K562 (cell line): ENCODE measurements around the gene SEBOX. TPM values are rescaled to one million over a fixed set of nuclear protein-coding genes. Genes with fewer than 3 reads are reported as not detected.
A peak's percentile ranks its signal among the peaks of the same experiment; 100 is the strongest.

Source experiments
- ARID1B ChIP-seq: fragments of 450-650 bp; IDR thresholded peaks from 2 replicates; pipeline ENCODE4 v1.6.1; 2016; ENCODE audit warnings: antibody characterized with exemption, mild to moderate bottlenecking, inconsistent platforms
- CHD2 ChIP-seq: IDR thresholded peaks from 2 replicates; pipeline ENCODE4 v1.6.1; 2011; ENCODE audit warnings: low read depth, low read length
- ETV1 ChIP-seq: fragments of 450-650 bp; conservative IDR thresholded peaks from 2 replicates; pipeline ENCODE4 v1.6.1; 2016; ENCODE audit warnings: missing genetic modification characterization, control low read depth, low read depth, missing compliant biosample characterization
- FOXA1 ChIP-seq: fragments of 450-650 bp; IDR thresholded peaks from 2 replicates; pipeline ENCODE4 v1.6.1; 2016; ENCODE audit warnings: mild to moderate bottlenecking, borderline replicate concordance
- MCM5 ChIP-seq: fragments of 450-650 bp; IDR thresholded peaks from 2 replicates; pipeline ENCODE4 v1.6.1; 2016; ENCODE audit warnings: low read depth
- SMARCC2 ChIP-seq: fragments of 450-650 bp; IDR thresholded peaks from 2 replicates; pipeline ENCODE4 v1.6.1; 2017; ENCODE audit warnings: antibody characterized with exemption, moderate library complexity, mild to moderate bottlenecking, low read depth
- XRCC3 ChIP-seq: fragments of 450-650 bp; IDR thresholded peaks from 2 replicates; pipeline ENCODE4 v1.6.1; 2017; ENCODE audit warnings: mild to moderate bottlenecking, moderate library complexity
- ZFP36 ChIP-seq: fragments of 150-350 bp; IDR thresholded peaks from 2 replicates; pipeline ENCODE4 v1.6.1; 2018; ENCODE audit warnings: low read length, low read depth; ENCODE audit not compliant: partially characterized antibody
- ZNF41 ChIP-seq: fragments of 250-450 bp; sonication (Bioruptor Pico); conservative IDR thresholded peaks from 2 replicates; pipeline ENCODE4 v1.4.0; 2020; ENCODE audit warnings: mild to moderate bottlenecking
- polyA plus RNA-seq, 8 experiments: library from polyadenylated mRNA; depleted of rRNA in 4 of 8; stranded (reverse) in 5 of 8; unstranded in 3 of 8; fragments of >200 nt; fragmentation: Nextera tagmentation in 2 of 8; fragmentation: Illumina TruSeq in 1 of 8; extraction: Ambion mirVana in 2 of 8; extraction: Trizol in 1 of 8; gene quantifications; 2 replicates each; pipeline versions ENCODE4 v1.2.1 to v1.2.3, GENCODE V29; 2011 to 2014; ENCODE audit warnings: inconsistent platforms in 1 of 8, missing spikeins in 1 of 8
- total RNA-seq, 7 experiments: library from RNA; depleted of rRNA in 6 of 7; stranded (reverse); fragments of >200 nt in 6 of 7; fragmentation: Illumina TruSeq in 2 of 7; extraction: Trizol in 2 of 7; gene quantifications; 2 replicates each; pipeline versions ENCODE4 v1.2.1 to v1.2.3, GENCODE V29; 2011 to 2021; ENCODE audit warnings: low replicate concordance in 1 of 7
- TF ChIP-seq, protein P1 (sequence below): sonication (generic); formaldehyde crosslinking; IDR thresholded peaks from 2 replicates; pipeline ENCODE4 v1.8.1; 2022; ENCODE audit warnings: missing genetic modification reagents
- TF ChIP-seq, protein P2 (sequence below): fragments of 250-450 bp; sonication (Bioruptor Pico); IDR thresholded peaks from 2 replicates; pipeline ENCODE4 v1.5.0; 2020; ENCODE audit warnings: mild to moderate bottlenecking
- TF ChIP-seq, protein P3 (sequence below): IDR thresholded peaks from 3 replicates; pipeline ENCODE4 v1.6.1; 2011; ENCODE audit warnings: borderline replicate concordance, mild to moderate bottlenecking, moderate library complexity; ENCODE audit not compliant: insufficient read length; ENCODE audit errors: extremely low read depth

The SEBOX gene
- total and polyA plus RNA-seq, 9 of the 15 experiments (the other 6 are each of a cell fraction or from before 2014, with no cell fraction given), result not detected

DNA sequence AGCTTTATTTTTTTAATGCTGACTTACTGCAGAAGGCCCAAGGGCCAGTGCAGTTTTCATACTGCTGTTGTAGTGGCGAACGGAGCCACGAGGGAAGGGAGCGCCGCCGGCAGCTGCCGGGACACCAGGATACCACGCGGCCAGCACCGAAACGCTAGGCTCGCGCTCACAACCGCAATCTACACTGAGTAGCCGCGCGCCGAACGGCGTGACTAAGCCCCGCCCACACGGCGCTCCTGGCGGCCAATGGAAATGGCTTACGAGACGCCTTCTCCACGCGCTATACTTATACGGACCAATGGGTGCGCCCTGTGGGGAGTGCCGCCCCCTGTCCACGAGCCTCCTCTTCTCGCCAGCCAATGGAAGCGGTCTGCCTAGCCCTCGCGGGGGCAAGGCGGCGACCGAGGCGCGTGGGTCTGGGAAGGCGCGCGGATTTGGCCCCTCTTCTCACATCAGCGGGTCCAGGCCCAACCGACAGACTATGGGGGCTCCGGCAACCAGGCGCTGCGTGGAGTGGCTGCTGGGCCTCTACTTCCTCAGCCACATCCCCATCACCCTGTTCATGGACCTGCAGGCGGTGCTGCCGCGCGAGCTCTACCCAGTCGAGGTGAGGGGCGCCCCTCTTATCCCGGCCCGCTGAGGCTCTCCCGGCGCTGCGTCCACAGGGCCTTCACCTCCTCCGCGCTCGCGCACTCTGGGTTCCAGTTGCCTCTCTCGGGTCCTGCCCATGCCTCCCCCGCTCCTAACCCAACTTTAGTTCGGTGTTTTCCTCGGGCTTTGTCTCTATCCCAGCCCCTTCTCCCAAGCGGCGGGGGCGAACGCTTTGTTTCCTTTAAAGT is 46.0 kb downstream of the SEBOX start, which contains the start of gene TMEM97 (continued):
- TF ChIP-seq, protein P1, sequence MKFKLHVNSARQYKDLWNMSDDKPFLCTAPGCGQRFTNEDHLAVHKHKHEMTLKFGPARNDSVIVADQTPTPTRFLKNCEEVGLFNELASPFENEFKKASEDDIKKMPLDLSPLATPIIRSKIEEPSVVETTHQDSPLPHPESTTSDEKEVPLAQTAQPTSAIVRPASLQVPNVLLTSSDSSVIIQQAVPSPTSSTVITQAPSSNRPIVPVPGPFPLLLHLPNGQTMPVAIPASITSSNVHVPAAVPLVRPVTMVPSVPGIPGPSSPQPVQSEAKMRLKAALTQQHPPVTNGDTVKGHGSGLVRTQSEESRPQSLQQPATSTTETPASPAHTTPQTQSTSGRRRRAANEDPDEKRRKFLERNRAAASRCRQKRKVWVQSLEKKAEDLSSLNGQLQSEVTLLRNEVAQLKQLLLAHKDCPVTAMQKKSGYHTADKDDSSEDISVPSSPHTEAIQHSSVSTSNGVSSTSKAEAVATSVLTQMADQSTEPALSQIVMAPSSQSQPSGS (CRISPR knock-in tag), result no peak
- TF ChIP-seq ARID1B (no peak), XRCC3 (no peak), ETV1 (tag) (no peak; the same call in 1 of the 2 replicates), FOXA1 (no peak), ZNF41 (CRISPR knock-in tag) (no peak), MCM5 (no peak), ZFP36 (no peak), SMARCC2 (peak; percentile 70), CHD2 (peak; percentile 72; the same call in 1 of the 2 replicates)
- TF ChIP-seq, protein P2, sequence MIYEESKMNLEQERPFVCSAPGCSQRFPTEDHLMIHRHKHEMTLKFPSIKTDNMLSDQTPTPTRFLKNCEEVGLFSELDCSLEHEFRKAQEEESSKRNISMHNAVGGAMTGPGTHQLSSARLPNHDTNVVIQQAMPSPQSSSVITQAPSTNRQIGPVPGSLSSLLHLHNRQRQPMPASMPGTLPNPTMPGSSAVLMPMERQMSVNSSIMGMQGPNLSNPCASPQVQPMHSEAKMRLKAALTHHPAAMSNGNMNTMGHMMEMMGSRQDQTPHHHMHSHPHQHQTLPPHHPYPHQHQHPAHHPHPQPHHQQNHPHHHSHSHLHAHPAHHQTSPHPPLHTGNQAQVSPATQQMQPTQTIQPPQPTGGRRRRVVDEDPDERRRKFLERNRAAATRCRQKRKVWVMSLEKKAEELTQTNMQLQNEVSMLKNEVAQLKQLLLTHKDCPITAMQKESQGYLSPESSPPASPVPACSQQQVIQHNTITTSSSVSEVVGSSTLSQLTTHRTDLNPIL (CRISPR knock-in tag), result no peak
- TF ChIP-seq, protein P3, sequence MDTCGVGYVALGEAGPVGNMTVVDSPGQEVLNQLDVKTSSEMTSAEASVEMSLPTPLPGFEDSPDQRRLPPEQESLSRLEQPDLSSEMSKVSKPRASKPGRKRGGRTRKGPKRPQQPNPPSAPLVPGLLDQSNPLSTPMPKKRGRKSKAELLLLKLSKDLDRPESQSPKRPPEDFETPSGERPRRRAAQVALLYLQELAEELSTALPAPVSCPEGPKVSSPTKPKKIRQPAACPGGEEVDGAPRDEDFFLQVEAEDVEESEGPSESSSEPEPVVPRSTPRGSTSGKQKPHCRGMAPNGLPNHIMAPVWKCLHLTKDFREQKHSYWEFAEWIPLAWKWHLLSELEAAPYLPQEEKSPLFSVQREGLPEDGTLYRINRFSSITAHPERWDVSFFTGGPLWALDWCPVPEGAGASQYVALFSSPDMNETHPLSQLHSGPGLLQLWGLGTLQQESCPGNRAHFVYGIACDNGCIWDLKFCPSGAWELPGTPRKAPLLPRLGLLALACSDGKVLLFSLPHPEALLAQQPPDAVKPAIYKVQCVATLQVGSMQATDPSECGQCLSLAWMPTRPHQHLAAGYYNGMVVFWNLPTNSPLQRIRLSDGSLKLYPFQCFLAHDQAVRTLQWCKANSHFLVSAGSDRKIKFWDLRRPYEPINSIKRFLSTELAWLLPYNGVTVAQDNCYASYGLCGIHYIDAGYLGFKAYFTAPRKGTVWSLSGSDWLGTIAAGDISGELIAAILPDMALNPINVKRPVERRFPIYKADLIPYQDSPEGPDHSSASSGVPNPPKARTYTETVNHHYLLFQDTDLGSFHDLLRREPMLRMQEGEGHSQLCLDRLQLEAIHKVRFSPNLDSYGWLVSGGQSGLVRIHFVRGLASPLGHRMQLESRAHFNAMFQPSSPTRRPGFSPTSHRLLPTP, result no peak
